Kidney epithelial cell (primary cell): ENCODE results near the gene TBX2. TPM values are rescaled to one million over a fixed set of nuclear protein-coding genes. Genes with fewer than 3 reads are reported as not detected.
A peak's percentile ranks its signal among the peaks of the same experiment; 100 is the strongest.

Source experiments
- DNase-seq: peaks from one replicate; pipeline ENCODE4 v3.0.0-alpha.2; 2010; ENCODE audit warnings: low read depth
- H3K27me3 ChIP-seq: 2 replicates; pipeline ENCODE4 v1.6.0; 2011; ENCODE audit warnings: low read length; ENCODE audit not compliant: control insufficient read depth, insufficient read depth
- H3K36me3 ChIP-seq: 2 replicates; pipeline ENCODE4 v1.5.1; 2011; ENCODE audit warnings: low read length; ENCODE audit not compliant: control insufficient read depth, insufficient read depth
- H3K4me3 ChIP-seq: 2 replicates; pipeline ENCODE4 v1.5.1; 2011; ENCODE audit warnings: low read depth, mild to moderate bottlenecking, control low read depth, low read length
- CTCF ChIP-seq: IDR thresholded peaks from 2 replicates; pipeline ENCODE4 v1.5.1; 2011; ENCODE audit warnings: mild to moderate bottlenecking, moderate library complexity, low read length, control low read depth, inconsistent platforms; ENCODE audit not compliant: insufficient read depth, poor library complexity, severe bottlenecking
- total RNA-seq: library from RNA; depleted of rRNA; stranded (reverse); fragments of >200 nt; gene quantifications from 2 replicates; pipeline ENCODE4 v1.2.3, GENCODE V29; 2015

Gene TBX2
- total RNA-seq, result 7.3 and 7.7 TPM in 2 replicates

GRCh38 chr17:61399131-61400065 lies at the start of gene TBX2:
TSS of gene TBX2 (plus strand) at chr17:61399843. CDS start at chr17:61400177, 334 bp downstream.
- Histone ChIP-seq H3K27me3 (peaks cover 83% of the 10 kb centered on the region), H3K4me3 (peak within 1 kb of the TSS; percentile 50), H3K36me3 (no peaks in the 10 kb centered on the region)
- DNase-seq, result peak; percentile 38
- TF ChIP-seq CTCF, result no peak

- no peaks in the 10 kb centered on the region for H3K36me3 ChIP-seq
- no peak for DNase-seq
- TF ChIP-seq CTCF, result no peak
- no peaks in the 10 kb centered on the region for H3K27me3 ChIP-seq
- no peak overlapping the region for H3K4me3 ChIP-seq
Observed at GRCh38 chr17:61351745-61352407, 47.8 kb upstream of the TBX2 start.

GRCh38 chr17:61352408-61352770 lies 47.3 kb upstream of the TBX2 start:
- H3K27me3 ChIP-seq, result no peaks in the 10 kb centered on the region
- no peaks in the 10 kb centered on the region for H3K36me3 ChIP-seq
- no peak for DNase-seq
- no peak overlapping the region for H3K4me3 ChIP-seq
- no peak for TF ChIP-seq CTCF

DNA sequence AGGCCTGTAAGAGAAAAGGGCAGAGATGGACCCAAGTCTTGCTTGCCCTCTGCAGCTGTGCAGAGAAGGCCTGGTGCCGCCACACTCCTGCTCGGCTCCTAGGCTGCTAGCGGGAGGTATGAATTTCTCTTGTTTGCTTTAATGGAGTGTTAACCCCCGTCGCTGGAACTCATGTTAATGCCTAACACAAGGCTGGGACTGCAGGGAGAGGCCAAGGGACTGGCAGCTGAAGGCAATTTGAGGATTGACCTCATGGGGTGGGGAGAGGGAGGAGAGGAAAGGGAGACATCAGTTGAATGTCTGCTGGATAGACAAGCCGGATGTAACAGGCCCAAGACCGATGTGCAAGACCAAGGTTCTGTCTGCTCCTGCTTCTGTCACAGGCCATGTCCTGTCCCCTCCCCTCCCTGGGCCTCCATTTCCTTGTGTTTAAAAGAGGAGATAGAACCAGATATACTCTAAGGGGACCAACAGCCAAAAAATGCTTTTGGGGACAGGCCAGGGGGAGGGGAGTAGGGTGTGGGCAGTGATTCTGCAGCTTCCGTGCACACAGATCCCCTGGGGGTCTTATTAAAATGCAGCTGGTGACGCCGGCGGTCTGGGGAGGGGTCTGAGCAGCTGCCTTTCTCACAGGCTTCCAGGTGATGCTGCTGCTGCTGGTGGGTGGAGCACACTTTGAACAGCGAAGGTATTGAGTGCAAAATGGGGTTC lies 46.7 kb upstream of the TBX2 start:
- TF ChIP-seq CTCF, result no peak
- no peaks in the 10 kb centered on the region for H3K27me3 ChIP-seq
- no peaks in the 10 kb centered on the region for H3K36me3 ChIP-seq
- DNase-seq, result no peak
- no peak overlapping the region for H3K4me3 ChIP-seq

DNA sequence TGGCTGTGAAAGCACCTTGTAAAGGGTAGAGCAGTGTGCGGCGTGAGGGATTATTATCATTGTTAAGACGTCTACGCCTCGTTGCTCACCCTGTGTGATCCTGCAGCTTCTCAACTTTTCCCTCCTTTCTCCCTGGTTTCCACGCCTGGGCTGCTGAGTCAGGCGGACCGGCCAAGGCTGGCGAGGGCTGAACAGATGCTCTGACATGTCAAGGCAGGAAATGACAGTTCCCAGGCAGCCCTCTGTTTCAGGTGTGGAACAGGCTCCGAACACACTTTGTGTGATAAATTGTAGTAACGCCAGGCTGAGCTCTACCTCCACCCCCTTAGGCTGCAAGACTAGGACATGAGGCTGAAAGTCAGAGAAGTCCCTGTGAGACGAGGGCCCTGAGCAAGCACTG lies 46.0 kb upstream of the TBX2 start:
- TF ChIP-seq CTCF, result no peak
- DNase-seq, result no peak
- no peaks in the 10 kb centered on the region for H3K27me3 ChIP-seq
- no peak overlapping the region for H3K4me3 ChIP-seq
- H3K36me3 ChIP-seq, result no peaks in the 10 kb centered on the region
